ENCODE results near the gene IRX1. TPM values are rescaled to one million over a fixed set of nuclear protein-coding genes. Genes with fewer than 3 reads are reported as not detected.

The IRX1 gene
- total and polyA plus RNA-seq, 9 donors: 0.29 to 9.6 (median 0.49) TPM

- Histone ChIP-seq H3K27me3 (ENCODE audit: control insufficient read depth, insufficient read depth, low read length) (peaks cover 99% of the 10 kb centered on the region), H3K36me3 (ENCODE audit: control insufficient read depth, insufficient read depth, low read length) (no peaks in the 10 kb centered on the region), H3K4me3 (ENCODE audit: low read length) (no peak overlapping the region), H3K27ac (ENCODE audit: low read length) (no peak overlapping the region), H3K9me3 (replicated peaks; ENCODE audit: control insufficient read depth, low read depth, low read length) (no peaks in the 10 kb centered on the region), H3K4me1 (ENCODE audit: control insufficient read depth, insufficient read depth, low read length) (peaks cover 15% of the 10 kb centered on the region)
- 0% methylated on average over 2 of the region's 23 CpGs for WGBS (ENCODE audit: insufficient coverage)
- DNase-seq: no peak
Observed at GRCh38 chr5:3601061-3601710, 5.6 kb downstream of the IRX1 start.

- H3K9me3 ChIP-seq (replicated peaks; ENCODE audit: control insufficient read depth, low read depth, low read length): no peaks in the 10 kb centered on the region
- WGBS (ENCODE audit: insufficient coverage): 1% methylated on average over 62 of the region's 73 CpGs
- no peak overlapping the region for H3K4me3 ChIP-seq (ENCODE audit: low read length)
- H3K36me3 ChIP-seq (ENCODE audit: control insufficient read depth, insufficient read depth, low read length): no peaks in the 10 kb centered on the region
- H3K4me1 ChIP-seq (ENCODE audit: control insufficient read depth, insufficient read depth, low read length): peaks cover 18% of the 10 kb centered on the region
- H3K27ac ChIP-seq (ENCODE audit: low read length): no peak overlapping the region
- H3K27me3 ChIP-seq (ENCODE audit: control insufficient read depth, insufficient read depth, low read length): peaks cover 98% of the 10 kb centered on the region
- DNase-seq: no peak
Observed at GRCh38 chr5:3601911-3602782, 6.5 kb downstream of the IRX1 start.

- WGBS (ENCODE audit: insufficient coverage): 4% methylated on average over 38 of the region's 45 CpGs
- Histone ChIP-seq H3K4me3 (ENCODE audit: low read length) (no peak overlapping the region), H3K27ac (ENCODE audit: low read length) (no peak overlapping the region), H3K9me3 (replicated peaks; ENCODE audit: control insufficient read depth, low read depth, low read length) (no peaks in the 10 kb centered on the region), H3K27me3 (ENCODE audit: control insufficient read depth, insufficient read depth, low read length) (peaks cover 98% of the 10 kb centered on the region), H3K4me1 (ENCODE audit: control insufficient read depth, insufficient read depth, low read length) (peaks cover 18% of the 10 kb centered on the region), H3K36me3 (ENCODE audit: control insufficient read depth, insufficient read depth, low read length) (no peaks in the 10 kb centered on the region)
- peak; percentile 46 for DNase-seq
Observed at GRCh38 chr5:3602785-3603502, 7.3 kb downstream of the IRX1 start.

GRCh38 chr5:3604501-3604900 is 8.9 kb downstream of the IRX1 start:
- Histone ChIP-seq H3K9me3 (replicated peaks; ENCODE audit: control insufficient read depth, low read depth, low read length) (no peaks in the 10 kb centered on the region), H3K4me3 (ENCODE audit: low read length) (no peak overlapping the region), H3K27me3 (ENCODE audit: control insufficient read depth, insufficient read depth, low read length) (peaks cover 98% of the 10 kb centered on the region), H3K4me1 (ENCODE audit: control insufficient read depth, insufficient read depth, low read length) (peaks cover 18% of the 10 kb centered on the region), H3K27ac (ENCODE audit: low read length) (no peak overlapping the region), H3K36me3 (ENCODE audit: control insufficient read depth, insufficient read depth, low read length) (no peaks in the 10 kb centered on the region)
- 62% methylated on average over 5 of the region's 9 CpGs for WGBS (ENCODE audit: insufficient coverage)
- no peak for DNase-seq

- Histone ChIP-seq H3K4me1 (ENCODE audit: control insufficient read depth, insufficient read depth, low read length) (peaks cover 17% of the 10 kb centered on the region), H3K27me3 (ENCODE audit: control insufficient read depth, insufficient read depth, low read length) (peaks cover 98% of the 10 kb centered on the region), H3K27ac (ENCODE audit: low read length) (no peak overlapping the region), H3K4me3 (ENCODE audit: low read length) (no peak overlapping the region), H3K9me3 (replicated peaks; ENCODE audit: control insufficient read depth, low read depth, low read length) (no peaks in the 10 kb centered on the region), H3K36me3 (ENCODE audit: control insufficient read depth, insufficient read depth, low read length) (no peaks in the 10 kb centered on the region)
- WGBS (ENCODE audit: insufficient coverage): 14% methylated on average over 24 of the region's 32 CpGs
- DNase-seq: no peak
Observed at GRCh38 chr5:3605298-3606010, 9.8 kb downstream of the IRX1 start.

DNA sequence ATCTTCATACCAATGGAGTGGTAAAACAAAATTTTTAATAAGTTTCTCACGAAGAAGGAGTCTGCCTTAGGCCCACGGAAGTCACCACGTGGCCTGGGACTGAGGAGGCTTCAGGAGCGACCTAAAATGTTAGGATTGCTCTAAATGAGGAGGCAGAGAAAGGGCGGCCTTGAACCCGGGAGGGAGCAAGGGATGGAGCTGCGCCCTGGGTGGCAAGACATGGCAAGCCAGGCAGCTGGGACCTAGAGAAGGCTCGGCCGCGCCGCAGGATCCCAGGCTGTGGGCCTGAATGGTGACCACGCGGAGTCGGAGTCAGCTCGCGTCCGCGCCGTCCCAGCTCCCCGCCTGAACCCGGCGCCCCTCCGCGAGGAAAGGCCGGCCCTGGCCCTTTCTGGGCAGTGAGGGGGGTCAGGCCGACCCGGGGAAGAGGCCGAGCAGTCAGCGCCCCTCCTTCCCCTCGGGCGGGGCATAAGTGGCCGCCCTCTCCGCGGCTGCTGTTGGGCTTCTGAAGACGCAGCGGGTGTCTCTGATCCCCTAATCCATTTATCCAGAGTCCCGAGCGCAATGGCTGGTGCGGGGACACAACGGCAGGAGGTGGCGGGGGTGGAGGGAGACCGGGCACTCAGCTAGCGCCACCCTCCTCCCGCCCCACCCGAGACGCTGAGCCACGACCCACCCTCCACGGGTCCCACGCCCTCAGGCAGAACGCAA is 10.6 kb downstream of the IRX1 start:
- H3K27ac ChIP-seq (ENCODE audit: low read length): no peak overlapping the region
- WGBS (ENCODE audit: insufficient coverage): 3% methylated on average over 42 of the region's 50 CpGs
- H3K9me3 ChIP-seq (replicated peaks; ENCODE audit: control insufficient read depth, low read depth, low read length): no peaks in the 10 kb centered on the region
- H3K4me3 ChIP-seq (ENCODE audit: low read length): no peak overlapping the region
- H3K4me1 ChIP-seq (ENCODE audit: control insufficient read depth, insufficient read depth, low read length): peaks cover 14% of the 10 kb centered on the region
- DNase-seq: no peak
- H3K36me3 ChIP-seq (ENCODE audit: control insufficient read depth, insufficient read depth, low read length): no peaks in the 10 kb centered on the region
- H3K27me3 ChIP-seq (ENCODE audit: control insufficient read depth, insufficient read depth, low read length): peaks cover 96% of the 10 kb centered on the region

GRCh38 chr5:3607541-3608181 is 12.0 kb downstream of the IRX1 start:
- WGBS (ENCODE audit: insufficient coverage): 64% methylated on average over 4 of the region's 11 CpGs
- Histone ChIP-seq H3K4me1 (ENCODE audit: control insufficient read depth, insufficient read depth, low read length) (peaks cover 4% of the 10 kb centered on the region), H3K4me3 (ENCODE audit: low read length) (no peak overlapping the region), H3K9me3 (replicated peaks; ENCODE audit: control insufficient read depth, low read depth, low read length) (no peaks in the 10 kb centered on the region), H3K36me3 (ENCODE audit: control insufficient read depth, insufficient read depth, low read length) (no peaks in the 10 kb centered on the region), H3K27ac (ENCODE audit: low read length) (no peak overlapping the region), H3K27me3 (ENCODE audit: control insufficient read depth, insufficient read depth, low read length) (peaks cover 82% of the 10 kb centered on the region)
- no peak for DNase-seq

DNA sequence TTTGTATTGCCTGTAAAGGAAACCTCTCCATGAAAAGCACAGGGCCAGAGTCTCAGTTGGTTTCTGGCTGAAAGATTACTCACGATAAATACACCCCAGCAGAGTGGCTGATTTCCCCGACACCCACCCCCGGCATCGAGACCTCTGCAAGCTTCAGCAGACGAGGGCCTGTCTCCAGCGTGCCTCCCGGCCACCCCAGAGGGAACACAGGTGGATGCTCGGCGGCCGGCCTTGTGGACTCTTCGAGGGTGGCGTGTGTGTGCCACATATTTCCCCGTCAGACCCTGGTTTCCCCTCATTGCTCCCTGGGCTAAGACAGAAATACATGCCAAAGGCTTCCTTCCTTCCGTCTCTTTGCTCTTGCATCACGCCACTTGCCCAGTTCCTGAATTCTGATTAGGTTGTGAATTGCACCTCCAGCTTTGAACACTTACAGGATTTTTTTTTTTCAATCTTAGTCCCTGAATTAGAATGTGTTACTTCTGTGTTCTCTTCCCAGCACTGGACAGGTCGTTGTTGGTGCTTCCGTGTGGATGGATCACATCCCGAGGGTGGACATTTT is 13.6 kb downstream of the IRX1 start:
- Histone ChIP-seq H3K36me3 (ENCODE audit: control insufficient read depth, insufficient read depth, low read length) (no peaks in the 10 kb centered on the region), H3K4me1 (ENCODE audit: control insufficient read depth, insufficient read depth, low read length) (peaks cover 4% of the 10 kb centered on the region), H3K27me3 (ENCODE audit: control insufficient read depth, insufficient read depth, low read length) (peaks cover 69% of the 10 kb centered on the region), H3K27ac (ENCODE audit: low read length) (no peak overlapping the region), H3K9me3 (replicated peaks; ENCODE audit: control insufficient read depth, low read depth, low read length) (no peaks in the 10 kb centered on the region), H3K4me3 (ENCODE audit: low read length) (no peak overlapping the region)
- WGBS (ENCODE audit: insufficient coverage): 75% methylated on average over 12 of the region's 18 CpGs
- DNase-seq: no peak

DNA sequence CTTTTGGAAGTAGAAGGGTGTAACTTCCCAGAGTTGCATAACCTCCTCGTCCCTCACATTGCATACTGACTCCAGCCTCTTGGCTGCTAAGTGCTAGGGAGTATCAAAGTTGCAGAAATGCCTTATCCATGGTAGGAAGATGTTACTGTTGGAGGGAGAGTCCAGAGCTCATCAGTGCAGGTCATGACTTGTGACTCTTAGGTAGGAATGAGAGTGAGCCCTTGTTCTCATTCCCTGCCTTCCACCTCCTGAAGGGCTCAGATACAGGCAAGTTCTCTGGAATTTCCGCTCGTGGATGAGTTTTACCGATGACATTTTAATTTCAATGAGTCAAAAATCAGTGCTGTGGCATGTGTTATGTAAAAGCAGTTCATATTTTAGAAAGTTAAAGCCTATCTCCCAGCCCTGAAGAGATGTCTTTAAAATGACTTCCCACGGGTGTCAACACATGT is 17.0 kb downstream of the IRX1 start:
- no peak overlapping the region for H3K27ac ChIP-seq (ENCODE audit: low read length)
- H3K27me3 ChIP-seq (ENCODE audit: control insufficient read depth, insufficient read depth, low read length): peaks cover 40% of the 10 kb centered on the region
- WGBS (ENCODE audit: insufficient coverage): no CpG with 5 or more reads among the region's 5 CpGs
- H3K36me3 ChIP-seq (ENCODE audit: control insufficient read depth, insufficient read depth, low read length): no peaks in the 10 kb centered on the region
- H3K4me3 ChIP-seq (ENCODE audit: low read length): no peak overlapping the region
- DNase-seq: no peak
- H3K9me3 ChIP-seq (replicated peaks; ENCODE audit: control insufficient read depth, low read depth, low read length): no peaks in the 10 kb centered on the region
- peaks cover 3% of the 10 kb centered on the region for H3K4me1 ChIP-seq (ENCODE audit: control insufficient read depth, insufficient read depth, low read length)
